Measurements from ENCODE around the gene AGPAT3.

AGPAT3 gene

GRCh38 chr21:43859747-43860214 is 5.2 kb upstream of the AGPAT3 start:
- in situ Hi-C loops (cut with MboI; ENCODE audit: low sequenced_read_pairs): no loop called here

GRCh38 chr21:43861706-43862105 is 3.3 kb upstream of the AGPAT3 start:
- in situ Hi-C loops (cut with MboI; ENCODE audit: low sequenced_read_pairs): no loop called here

- in situ Hi-C loops (cut with MboI; ENCODE audit: low sequenced_read_pairs): no loop called here
Observed at GRCh38 chr21:43864313-43864961, 586 bp upstream of the AGPAT3 start.

- in situ Hi-C loops (cut with MboI; ENCODE audit: low sequenced_read_pairs): no loop called here
Observed at GRCh38 chr21:43865540-43866259, 677 bp downstream of the AGPAT3 start.

- in situ Hi-C loops (cut with MboI; ENCODE audit: low sequenced_read_pairs): no loop called here
Observed at GRCh38 chr21:43866260-43866629, 1.2 kb downstream of the AGPAT3 start.

- in situ Hi-C loops (cut with MboI; ENCODE audit: low sequenced_read_pairs): no loop called here
Observed at GRCh38 chr21:43866659-43867331, 1.8 kb downstream of the AGPAT3 start.

GRCh38 chr21:43867332-43867703 is 2.3 kb downstream of the AGPAT3 start:
- in situ Hi-C loops (cut with MboI; ENCODE audit: low sequenced_read_pairs): no loop called here

GRCh38 chr21:43867948-43868347 is 2.9 kb downstream of the AGPAT3 start:
- in situ Hi-C loops (cut with MboI; ENCODE audit: low sequenced_read_pairs): no loop called here

- in situ Hi-C loops (cut with MboI; ENCODE audit: low sequenced_read_pairs): no loop called here
Observed at GRCh38 chr21:43868461-43868860, 3.4 kb downstream of the AGPAT3 start.

- in situ Hi-C loops (cut with MboI; ENCODE audit: low sequenced_read_pairs): no loop called here
Observed at GRCh38 chr21:43869486-43870325, 4.7 kb downstream of the AGPAT3 start.

GRCh38 chr21:43871487-43871886 is 6.5 kb downstream of the AGPAT3 start:
- in situ Hi-C loops (cut with MboI; ENCODE audit: low sequenced_read_pairs): no loop called here

- in situ Hi-C loops (cut with MboI; ENCODE audit: low sequenced_read_pairs): no loop called here
Observed at GRCh38 chr21:43872531-43873197, 7.6 kb downstream of the AGPAT3 start.

- in situ Hi-C loops (cut with MboI; ENCODE audit: low sequenced_read_pairs): no loop called here
Observed at GRCh38 chr21:43873673-43874072, 8.7 kb downstream of the AGPAT3 start.

- in situ Hi-C loops (cut with MboI; ENCODE audit: low sequenced_read_pairs): no loop called here
Observed at GRCh38 chr21:43874085-43874805, 9.2 kb downstream of the AGPAT3 start.

- in situ Hi-C loops (cut with MboI; ENCODE audit: low sequenced_read_pairs): no loop called here
Observed at GRCh38 chr21:43876605-43877004, 11.6 kb downstream of the AGPAT3 start.

GRCh38 chr21:43877936-43878575 is 13.0 kb downstream of the AGPAT3 start:
- in situ Hi-C loops (cut with MboI; ENCODE audit: low sequenced_read_pairs): no loop called here

GRCh38 chr21:43879348-43880110 is 14.5 kb downstream of the AGPAT3 start:
- in situ Hi-C loops (cut with MboI; ENCODE audit: low sequenced_read_pairs): no loop called here

GRCh38 chr21:43880111-43880985 is 15.3 kb downstream of the AGPAT3 start:
- in situ Hi-C loops (cut with MboI; ENCODE audit: low sequenced_read_pairs): no loop called here
